Measurements from ENCODE around the gene PANK3.
"Not testable (repeated sequence)": the region's sequence is repeated elsewhere in the genome, so short reads cannot be mapped to it uniquely, and the experiment has no call there.

Gene PANK3

DNA sequence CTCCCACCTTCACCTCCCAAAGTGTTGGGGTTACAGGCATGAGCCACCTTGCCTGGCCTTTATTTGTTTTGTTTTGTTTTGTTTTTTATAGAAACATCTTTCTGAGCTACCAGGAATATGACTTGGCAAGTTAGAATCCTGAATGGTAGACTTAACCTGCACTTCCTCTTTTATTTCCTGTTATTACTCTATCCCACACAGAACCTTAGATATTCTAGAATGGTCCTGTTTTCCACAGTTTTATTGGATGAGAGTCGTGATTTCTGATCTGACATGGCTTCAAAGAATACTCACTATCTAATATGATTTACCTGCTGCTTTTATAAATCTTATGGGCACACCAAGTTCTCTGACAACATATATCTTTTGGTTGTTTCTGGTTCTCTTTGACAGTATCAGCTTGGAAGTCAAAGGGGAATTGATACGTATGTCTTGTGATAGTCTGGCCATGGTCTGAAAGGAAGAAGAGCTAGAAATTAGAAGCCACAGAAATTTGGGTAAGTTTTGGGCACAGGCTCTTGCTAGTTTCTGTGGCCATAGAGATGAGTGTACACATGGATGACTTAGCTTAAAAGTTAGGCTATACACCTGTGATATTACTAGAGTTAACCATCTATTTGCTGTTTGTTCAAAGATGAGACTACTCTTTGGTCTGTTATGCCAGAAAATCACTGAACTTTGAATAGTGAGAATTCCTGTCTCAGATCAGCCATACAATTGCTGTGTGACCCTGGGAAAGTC, 4.7 kb upstream of the PANK3 start:
- Histone ChIP-seq H3K4me2 (ENCODE audit: low read depth, low read length) (peak overlapping the region; percentile 6; the same call in 1 of the 2 replicates), H3K4me3 (ENCODE audit: low read length) (no peak overlapping the region), H3K79me2 (ENCODE audit: low read length) (peaks cover 2% of the 10 kb centered on the region), H3K36me3 (replicated peaks; ENCODE audit: insufficient read depth, low read length) (no peaks in the 10 kb centered on the region), H3K9me3 (replicated peaks; ENCODE audit: insufficient read depth, low read length) (no peaks in the 10 kb centered on the region), H3F3A (ENCODE audit: insufficient read depth, low read length) (peaks cover 14% of the 10 kb centered on the region), H4K20me1 (ENCODE audit: insufficient read depth, low read length) (no peaks in the 10 kb centered on the region), H2AFZ (ENCODE audit: low read length) (peak overlapping the region; percentile 22; the same call in 1 of the 2 replicates), H3K4me1 (ENCODE audit: low read length) (peaks cover 27% of the 10 kb centered on the region), H3K27me3 (replicated peaks; ENCODE audit: insufficient read depth, low read length) (no peaks in the 10 kb centered on the region), H3K9ac (ENCODE audit: low read length) (no peak overlapping the region), H3K9me2 (replicated peaks; ENCODE audit: insufficient read depth, low read length) (no peaks in the 10 kb centered on the region), H3K27ac (ENCODE audit: low read length) (peak overlapping the region; percentile 55; the same call in 1 of the 2 replicates)
- DNase-seq, result no peak
- no peak for TF ChIP-seq EZH2 (optimal IDR thresholded peaks at IDR 0.05; ENCODE audit: low read depth, low read length)
- TF ChIP-seq CTCF (IDR thresholded peaks at IDR 0.05; ENCODE audit: low read length), result no peak
- TF ChIP-seq EZH2phosphoT487 (IDR thresholded peaks at IDR 0.05; ENCODE audit: low read length), result no peak

DNA sequence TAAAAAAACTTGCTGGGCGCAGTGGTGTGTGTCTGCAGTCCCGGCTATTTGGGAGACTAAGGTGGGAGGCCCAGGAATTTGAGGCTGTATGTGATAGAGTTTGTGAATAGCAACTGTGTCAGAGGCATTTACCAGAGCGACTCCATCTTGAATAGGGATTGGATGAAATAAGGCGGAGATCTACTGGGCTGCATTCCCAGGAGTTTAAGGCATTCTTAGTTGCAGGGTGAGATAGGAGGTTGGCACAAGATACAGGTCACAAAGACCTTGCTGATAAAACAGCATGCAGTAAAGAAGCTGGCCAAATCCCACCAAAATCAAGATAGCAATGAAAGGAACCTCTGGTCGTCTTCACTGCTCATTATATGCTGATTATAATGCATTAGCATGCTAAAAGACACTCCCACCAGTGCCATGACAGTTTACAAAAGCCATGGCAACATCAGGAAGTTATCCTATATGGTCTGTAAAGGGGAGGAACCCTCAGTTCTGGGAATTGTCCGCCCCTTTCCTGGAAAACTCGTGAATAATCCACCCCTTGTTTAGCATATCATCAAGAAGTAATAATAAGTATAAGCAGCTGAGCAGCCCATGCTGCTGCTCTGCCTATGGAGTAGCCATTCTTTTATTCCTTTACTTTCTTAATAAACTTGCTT, 1.8 kb upstream of the PANK3 start:
- not testable (repeated sequence) for H3K4me2 ChIP-seq (ENCODE audit: low read depth, low read length); DNase-seq; H3K27ac ChIP-seq (ENCODE audit: low read length); H3K9me2 ChIP-seq (replicated peaks; ENCODE audit: insufficient read depth, low read length); H3K36me3 ChIP-seq (replicated peaks; ENCODE audit: insufficient read depth, low read length); H2AFZ ChIP-seq (ENCODE audit: low read length); H3K27me3 ChIP-seq (replicated peaks; ENCODE audit: insufficient read depth, low read length); H3K9ac ChIP-seq (ENCODE audit: low read length); H3K4me3 ChIP-seq (ENCODE audit: low read length); H3K9me3 ChIP-seq (replicated peaks; ENCODE audit: insufficient read depth, low read length); H4K20me1 ChIP-seq (ENCODE audit: insufficient read depth, low read length)
- Histone ChIP-seq H3F3A (ENCODE audit: insufficient read depth, low read length) (peaks cover 14% of the 10 kb centered on the region), H3K79me2 (ENCODE audit: low read length) (peaks cover 32% of the 10 kb centered on the region), H3K4me1 (ENCODE audit: low read length) (peaks cover 33% of the 10 kb centered on the region)

GRCh38 chr5:168580227-168580508, 1.0 kb upstream of the PANK3 start:
- Histone ChIP-seq H3K36me3 (replicated peaks; ENCODE audit: insufficient read depth, low read length) (no peaks in the 10 kb centered on the region), H4K20me1 (ENCODE audit: insufficient read depth, low read length) (no peaks in the 10 kb centered on the region; the same call in 1 of the 2 replicates), H3K9ac (ENCODE audit: low read length) (peak overlapping the region; percentile 61), H3K27me3 (replicated peaks; ENCODE audit: insufficient read depth, low read length) (no peaks in the 10 kb centered on the region), H3F3A (ENCODE audit: insufficient read depth, low read length) (peaks cover 11% of the 10 kb centered on the region), H3K4me3 (ENCODE audit: low read length) (peak overlapping the region; percentile 66), H3K9me2 (replicated peaks; ENCODE audit: insufficient read depth, low read length) (no peaks in the 10 kb centered on the region), H3K4me2 (ENCODE audit: low read depth, low read length) (peak overlapping the region; percentile 92), H3K27ac (ENCODE audit: low read length) (peak overlapping the region; percentile 76), H3K4me1 (ENCODE audit: low read length) (peaks cover 28% of the 10 kb centered on the region), H3K9me3 (replicated peaks; ENCODE audit: insufficient read depth, low read length) (no peaks in the 10 kb centered on the region), H3K79me2 (ENCODE audit: low read length) (peaks cover 40% of the 10 kb centered on the region), H2AFZ (ENCODE audit: low read length) (peak overlapping the region; percentile 77)
- DNase-seq, result no peak
- TF ChIP-seq CTCF (IDR thresholded peaks at IDR 0.05; ENCODE audit: low read length) (no peak), EZH2phosphoT487 (IDR thresholded peaks at IDR 0.05; ENCODE audit: low read length) (no peak), EZH2 (optimal IDR thresholded peaks at IDR 0.05; ENCODE audit: low read depth, low read length) (no peak)

Data from MM.1S (cell line).